ENCODE data around the gene PRKG1.

DNA sequence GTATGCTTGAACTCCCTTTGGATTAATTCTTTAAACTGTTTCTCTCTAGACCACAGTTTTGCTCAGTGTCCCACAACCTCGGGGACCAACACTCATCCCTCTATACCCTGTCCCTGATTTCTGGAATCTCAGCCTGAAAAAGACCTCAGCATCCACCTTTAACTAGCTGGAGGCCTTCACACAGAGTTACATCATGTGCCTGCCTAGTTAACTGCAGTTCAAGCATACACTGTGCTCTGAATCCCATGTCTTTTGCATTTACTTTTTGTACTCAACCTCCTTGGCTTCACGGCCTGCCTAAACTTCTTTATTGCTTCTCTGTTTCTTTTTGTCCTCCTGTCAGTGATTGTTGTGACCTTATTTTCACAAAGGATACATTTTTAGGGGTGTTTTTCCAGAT is 66.7 kb downstream of the PRKG1 start:
- TF ChIP-seq CTCF (IDR thresholded peaks at IDR 0.05; ENCODE audit: low read depth, low read length, poor library complexity, severe bottlenecking) (no peak), EZH2phosphoT487 (IDR thresholded peaks at IDR 0.05; ENCODE audit: borderline replicate concordance, low read length) (no peak)
